NAMALWA (cell line): Measurements from ENCODE around the gene MTR.
"Not testable (repeated sequence)": the region's sequence is repeated elsewhere in the genome, so short reads cannot be mapped to it uniquely, and the experiment has no call there.

Source experiments
- DNase-seq: peaks from one replicate; pipeline ENCODE4 v3.0.0-alpha.2; 2015; ENCODE audit warnings: low spot score

The MTR gene

GRCh38 chr1:236904892-236905741, 110.0 kb downstream of the MTR start:
- no peak for DNase-seq

GRCh38 chr1:236907205-236907604, 112.1 kb downstream of the MTR start:
- no peak for DNase-seq

- no peak for DNase-seq
Measured at GRCh38 chr1:236908669-236909068, 113.6 kb downstream of the MTR start.

GRCh38 chr1:236911047-236911446, 116.0 kb downstream of the MTR start:
- not testable (repeated sequence) for DNase-seq

GRCh38 chr1:236913371-236914037, 118.4 kb downstream of the MTR start:
- no peak for DNase-seq

- no peak for DNase-seq
Measured at GRCh38 chr1:236914375-236914774, 119.3 kb downstream of the MTR start.

GRCh38 chr1:236916131-236916800, 121.2 kb downstream of the MTR start:
- DNase-seq, result no peak

GRCh38 chr1:236917448-236917847, 122.4 kb downstream of the MTR start:
- DNase-seq, result no peak

- no peak for DNase-seq
Measured at GRCh38 chr1:236920286-236920894, 125.3 kb downstream of the MTR start.

GRCh38 chr1:236921610-236922009, 126.5 kb downstream of the MTR start:
- no peak for DNase-seq

GRCh38 chr1:236922190-236922589, 127.1 kb downstream of the MTR start:
- DNase-seq, result no peak

- DNase-seq, result no peak
Measured at GRCh38 chr1:236925386-236925785, 130.3 kb downstream of the MTR start.

GRCh38 chr1:236930503-236930902, 135.4 kb downstream of the MTR start:
- no peak for DNase-seq

- DNase-seq, result no peak
Measured at GRCh38 chr1:236938760-236939159, 143.7 kb downstream of the MTR start.

- DNase-seq, result no peak
Measured at GRCh38 chr1:236942431-236942830, 147.3 kb downstream of the MTR start.

- no peak for DNase-seq
Measured at GRCh38 chr1:236944556-236944955, 149.5 kb downstream of the MTR start.

- no peak for DNase-seq
Measured at GRCh38 chr1:236945002-236945401, 149.9 kb downstream of the MTR start.

- DNase-seq, result no peak
Measured at GRCh38 chr1:236947794-236948193, 152.7 kb downstream of the MTR start.

GRCh38 chr1:236948381-236948780, 153.3 kb downstream of the MTR start:
- no peak for DNase-seq

GRCh38 chr1:236948996-236949395, 153.9 kb downstream of the MTR start:
- DNase-seq, result no peak

GRCh38 chr1:236950365-236950764, 155.3 kb downstream of the MTR start:
- DNase-seq, result no peak

GRCh38 chr1:236951672-236952071, 156.6 kb downstream of the MTR start:
- DNase-seq, result no peak
